ENCODE results near the gene VEGFC.

DNA sequence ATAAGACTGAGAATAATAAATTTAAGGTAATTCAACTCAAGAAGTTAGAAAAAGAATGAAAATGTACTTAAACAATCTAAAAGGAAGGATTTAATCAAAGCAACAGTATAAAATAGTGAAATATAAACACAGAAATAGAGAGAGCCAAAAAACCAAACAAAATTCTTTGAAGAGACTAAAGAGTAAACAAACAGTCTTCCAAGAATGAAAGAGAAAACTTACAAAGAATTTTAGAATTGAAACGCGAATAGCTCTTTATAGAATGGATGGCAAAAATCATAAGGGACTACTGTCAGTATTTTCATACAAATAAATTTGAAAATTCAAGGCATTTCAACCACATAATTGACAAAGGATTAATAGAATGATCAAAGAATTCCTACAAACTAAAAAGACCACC is 41.7 kb downstream of the VEGFC start:
- TF ChIP-seq CTCF (IDR thresholded peaks at IDR 0.05) = no peak
- no peak for TF ChIP-seq POLR2A (IDR thresholded peaks at IDR 0.05)

Measured in testis (tissue), 2 donors.